ENCODE data around the gene PRUNE2. TPM values are rescaled to one million over a fixed set of nuclear protein-coding genes. Genes with fewer than 3 reads are reported as not detected.
"Not testable (repeated sequence)": the region's sequence is repeated elsewhere in the genome, so short reads cannot be mapped to it uniquely, and the experiment has no call there.

PRUNE2 gene
- total RNA-seq, 1 donor from 2014 or later = under 0.01 TPM

GRCh38 chr9:76873821-76874220 lies 32.1 kb downstream of the PRUNE2 start:
- no peak for TF ChIP-seq CTCF (IDR thresholded peaks at IDR 0.05; ENCODE audit: insufficient read depth, low read length, severe bottlenecking)
- DNase-seq (ENCODE audit: low read depth) = no peak
- Histone ChIP-seq H3K36me3 (ENCODE audit: control insufficient read depth, insufficient read depth, low read length) (no peaks in the 10 kb centered on the region), H3K27me3 (ENCODE audit: control insufficient read depth, insufficient read depth, low read length) (no peaks in the 10 kb centered on the region), H3K4me3 (ENCODE audit: low read depth, low read length) (no peak overlapping the region)
- no peak for FAIRE-seq

DNA sequence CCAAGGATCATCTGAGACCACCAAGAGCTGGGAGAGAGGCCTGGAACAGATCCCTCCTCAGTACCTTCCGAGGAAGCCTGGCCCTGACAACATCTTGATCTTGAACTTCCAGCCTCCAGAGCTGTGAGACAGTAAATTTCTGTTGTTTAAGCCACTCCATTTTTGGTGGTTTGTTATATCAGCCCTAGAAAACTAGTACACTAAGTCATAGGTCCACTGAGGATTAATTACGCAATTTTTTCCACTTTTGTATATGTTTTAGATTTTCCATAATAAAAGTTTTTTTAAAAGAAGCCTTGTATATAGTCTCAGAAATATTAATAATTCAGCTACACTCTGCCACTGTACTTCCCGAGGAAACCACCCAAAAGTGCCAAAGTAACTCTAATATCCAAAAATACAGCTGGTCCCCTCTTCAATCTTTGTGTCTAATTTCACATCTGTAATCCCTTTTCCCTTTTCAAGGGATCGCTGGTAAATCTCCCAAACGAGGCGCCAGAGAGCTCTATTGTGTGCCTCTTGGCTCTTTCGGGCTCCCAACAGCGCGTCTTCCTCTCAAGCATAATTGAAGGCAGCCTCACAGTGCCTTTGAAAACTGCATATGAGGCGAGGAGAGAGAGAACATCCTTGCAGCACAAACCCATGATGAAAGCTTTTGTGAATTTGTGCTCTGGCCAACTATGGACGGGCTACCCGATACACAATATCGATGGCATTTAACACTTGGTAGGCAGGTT lies 32.7 kb downstream of the PRUNE2 start:
- DNase-seq (ENCODE audit: low read depth) (no peak), FAIRE-seq (no peak)
- no peaks in the 10 kb centered on the region for H3K36me3 ChIP-seq (ENCODE audit: control insufficient read depth, insufficient read depth, low read length)
- H3K27me3 ChIP-seq (ENCODE audit: control insufficient read depth, insufficient read depth, low read length) = no peaks in the 10 kb centered on the region
- no peak for TF ChIP-seq CTCF (IDR thresholded peaks at IDR 0.05; ENCODE audit: insufficient read depth, low read length, severe bottlenecking)
- no peak overlapping the region for H3K4me3 ChIP-seq (ENCODE audit: low read depth, low read length)

DNA sequence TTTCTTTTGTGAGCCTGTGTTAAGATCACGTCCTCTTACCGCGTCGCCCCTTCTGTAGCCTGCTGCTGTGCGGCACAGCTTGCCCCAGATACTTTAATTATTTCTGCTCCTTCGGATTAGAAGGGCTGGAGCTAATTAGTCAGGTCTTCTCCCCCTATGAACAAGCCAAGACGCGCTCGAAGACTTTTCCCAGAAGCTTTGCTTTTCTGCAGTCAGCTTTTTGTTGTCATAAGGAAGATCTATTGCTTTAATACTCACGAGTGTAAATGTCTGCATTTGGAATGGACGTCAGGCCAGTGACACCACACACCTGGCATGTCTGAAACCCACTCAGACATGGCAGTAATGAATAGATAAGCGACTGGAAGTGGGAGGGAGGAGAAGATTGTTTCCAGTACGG lies 37.0 kb downstream of the PRUNE2 start:
- FAIRE-seq (no peak), DNase-seq (ENCODE audit: low read depth) (peak; percentile 65)
- Histone ChIP-seq H3K27me3 (ENCODE audit: control insufficient read depth, insufficient read depth, low read length) (no peaks in the 10 kb centered on the region), H3K36me3 (ENCODE audit: control insufficient read depth, insufficient read depth, low read length) (no peaks in the 10 kb centered on the region), H3K4me3 (ENCODE audit: low read depth, low read length) (no peak overlapping the region)
- TF ChIP-seq CTCF (IDR thresholded peaks at IDR 0.05; ENCODE audit: insufficient read depth, low read length, severe bottlenecking) = no peak

GRCh38 chr9:76866689-76867088 lies 39.2 kb downstream of the PRUNE2 start:
- DNase-seq (ENCODE audit: low read depth) (peak; percentile 83), FAIRE-seq (no peak)
- H3K36me3 ChIP-seq (ENCODE audit: control insufficient read depth, insufficient read depth, low read length) = no peaks in the 10 kb centered on the region
- no peak for TF ChIP-seq CTCF (IDR thresholded peaks at IDR 0.05; ENCODE audit: insufficient read depth, low read length, severe bottlenecking)
- H3K27me3 ChIP-seq (ENCODE audit: control insufficient read depth, insufficient read depth, low read length) = no peaks in the 10 kb centered on the region
- H3K4me3 ChIP-seq (ENCODE audit: low read depth, low read length) = no peak overlapping the region

DNA sequence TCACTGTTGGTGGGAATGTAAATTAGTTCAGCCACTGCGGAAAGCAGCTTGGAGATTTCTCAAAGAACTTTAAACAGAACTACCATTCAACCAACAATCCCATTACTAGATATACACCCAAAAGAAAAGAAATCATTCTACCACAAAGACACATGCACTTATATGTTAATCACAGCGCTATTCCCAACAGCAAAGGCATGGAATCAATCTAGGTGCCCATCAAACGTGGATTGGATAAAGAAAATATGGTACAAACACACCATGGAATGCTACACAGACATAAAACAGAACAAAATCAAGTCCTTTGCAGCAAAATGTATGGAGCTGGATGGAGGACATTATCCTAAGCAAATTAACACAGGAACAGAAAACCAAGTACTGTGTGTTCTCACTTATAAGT lies 42.1 kb downstream of the PRUNE2 start:
- no peak for TF ChIP-seq CTCF (IDR thresholded peaks at IDR 0.05; ENCODE audit: insufficient read depth, low read length, severe bottlenecking)
- FAIRE-seq (no peak), DNase-seq (ENCODE audit: low read depth) (no peak)
- Histone ChIP-seq H3K27me3 (ENCODE audit: control insufficient read depth, insufficient read depth, low read length) (no peaks in the 10 kb centered on the region), H3K4me3 (ENCODE audit: low read depth, low read length) (no peak overlapping the region), H3K36me3 (ENCODE audit: control insufficient read depth, insufficient read depth, low read length) (no peaks in the 10 kb centered on the region)

DNA sequence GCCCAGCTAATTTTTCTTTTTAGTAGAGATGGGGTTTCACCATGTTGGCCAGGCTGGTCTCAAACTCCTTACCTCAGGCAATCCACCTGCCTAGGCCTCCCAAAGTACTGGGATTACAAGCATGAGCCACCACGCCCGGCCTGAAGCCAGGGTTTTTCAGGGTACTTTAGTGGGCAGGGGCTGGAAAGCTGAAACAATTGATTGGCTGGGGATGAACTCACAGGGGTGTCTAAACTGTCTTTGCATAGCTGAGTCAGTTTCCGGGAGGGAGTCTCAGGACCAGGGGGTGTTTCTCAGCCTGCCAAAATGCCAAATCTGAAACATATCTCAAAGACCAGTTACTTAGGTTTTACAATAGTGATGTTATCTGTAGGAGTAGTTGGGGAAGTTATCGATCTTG lies 46.1 kb downstream of the PRUNE2 start:
- DNase-seq (ENCODE audit: low read depth) (no peak), FAIRE-seq (no peak)
- no peak for TF ChIP-seq CTCF (IDR thresholded peaks at IDR 0.05; ENCODE audit: insufficient read depth, low read length, severe bottlenecking)
- no peaks in the 10 kb centered on the region for H3K36me3 ChIP-seq (ENCODE audit: control insufficient read depth, insufficient read depth, low read length)
- no peaks in the 10 kb centered on the region for H3K27me3 ChIP-seq (ENCODE audit: control insufficient read depth, insufficient read depth, low read length)
- H3K4me3 ChIP-seq (ENCODE audit: low read depth, low read length) = no peak overlapping the region

- H3K4me3 ChIP-seq (ENCODE audit: low read depth, low read length); FAIRE-seq; H3K27me3 ChIP-seq (ENCODE audit: control insufficient read depth, insufficient read depth, low read length); H3K36me3 ChIP-seq (ENCODE audit: control insufficient read depth, insufficient read depth, low read length); DNase-seq (ENCODE audit: low read depth): not testable (repeated sequence)
These were observed 47.7 kb downstream of the PRUNE2 start for GRCh38 chr9:76858248-76858647.

Measured in bronchial epithelial cell (primary cell).